ENCODE data around the gene PRKCA. TPM values are rescaled to one million over a fixed set of nuclear protein-coding genes. Genes with fewer than 3 reads are reported as not detected.

The PRKCA gene
- total and polyA plus RNA-seq, 2 of the 13 experiments (the other 11 are each of a cell fraction or from before 2014, with no cell fraction given), result 18.5 to 21.5 TPM

- TF ChIP-seq ARID5B (CRISPR knock-in tag; IDR thresholded peaks at IDR 0.05), result peak; percentile 65
- no peak for TF ChIP-seq RBM39 (IDR thresholded peaks at IDR 0.05; ENCODE audit: low read depth, low read length, poor library complexity, severe bottlenecking)
- 0 out of 2 replicates have a peak, but pooled peaks have one; percentile 16 for TF ChIP-seq KDM2A (CRISPR knock-in tag; IDR thresholded peaks at IDR 0.05; ENCODE audit: borderline replicate concordance, low read depth)
- TF ChIP-seq MED1 (CRISPR knock-in tag; IDR thresholded peaks at IDR 0.05), result 0 out of 2 replicates have a peak, but pooled peaks have one; percentile 45
- TF ChIP-seq FOSL1 (CRISPR knock-in tag; IDR thresholded peaks at IDR 0.05; ENCODE audit: borderline replicate concordance), result peak; percentile 44; the same call in 1 of the 2 replicates
- TF ChIP-seq, protein P1, sequence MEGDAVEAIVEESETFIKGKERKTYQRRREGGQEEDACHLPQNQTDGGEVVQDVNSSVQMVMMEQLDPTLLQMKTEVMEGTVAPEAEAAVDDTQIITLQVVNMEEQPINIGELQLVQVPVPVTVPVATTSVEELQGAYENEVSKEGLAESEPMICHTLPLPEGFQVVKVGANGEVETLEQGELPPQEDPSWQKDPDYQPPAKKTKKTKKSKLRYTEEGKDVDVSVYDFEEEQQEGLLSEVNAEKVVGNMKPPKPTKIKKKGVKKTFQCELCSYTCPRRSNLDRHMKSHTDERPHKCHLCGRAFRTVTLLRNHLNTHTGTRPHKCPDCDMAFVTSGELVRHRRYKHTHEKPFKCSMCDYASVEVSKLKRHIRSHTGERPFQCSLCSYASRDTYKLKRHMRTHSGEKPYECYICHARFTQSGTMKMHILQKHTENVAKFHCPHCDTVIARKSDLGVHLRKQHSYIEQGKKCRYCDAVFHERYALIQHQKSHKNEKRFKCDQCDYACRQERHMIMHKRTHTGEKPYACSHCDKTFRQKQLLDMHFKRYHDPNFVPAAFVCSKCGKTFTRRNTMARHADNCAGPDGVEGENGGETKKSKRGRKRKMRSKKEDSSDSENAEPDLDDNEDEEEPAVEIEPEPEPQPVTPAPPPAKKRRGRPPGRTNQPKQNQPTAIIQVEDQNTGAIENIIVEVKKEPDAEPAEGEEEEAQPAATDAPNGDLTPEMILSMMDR (CRISPR knock-in tag; IDR thresholded peaks at IDR 0.05), result peak; percentile 30
- no peak for TF ChIP-seq KLF9 (CRISPR knock-in tag; IDR thresholded peaks at IDR 0.05; ENCODE audit: low read depth)
- TF ChIP-seq GATAD2A (CRISPR knock-in tag; IDR thresholded peaks at IDR 0.05), result peak; percentile 46; the same call in 1 of the 2 replicates
- TF ChIP-seq SKI (IDR thresholded peaks at IDR 0.05; ENCODE audit: partially characterized antibody), result peak; percentile 49
- TF ChIP-seq RBFOX2 (IDR thresholded peaks at IDR 0.05; ENCODE audit: low read depth, low read length), result no peak
- 0 out of 2 replicates have a peak, but pooled peaks have one; percentile 25 for TF ChIP-seq HOMEZ (CRISPR knock-in tag; IDR thresholded peaks at IDR 0.05; ENCODE audit: low read depth)
- TF ChIP-seq BRF2 (CRISPR knock-in tag; IDR thresholded peaks at IDR 0.05), result no peak
- TF ChIP-seq ELF3 (CRISPR knock-in tag; IDR thresholded peaks at IDR 0.05), result peak; percentile 46; the same call in 1 of the 2 replicates
- TF ChIP-seq ZNF790 (CRISPR knock-in tag; IDR thresholded peaks at IDR 0.05; ENCODE audit: borderline replicate concordance), result no peak
- no peak for TF ChIP-seq DR1 (CRISPR knock-in tag; IDR thresholded peaks at IDR 0.05)
- TF ChIP-seq HMG20A (CRISPR knock-in tag; IDR thresholded peaks at IDR 0.05; ENCODE audit: borderline replicate concordance), result peak; percentile 37; the same call in 1 of the 2 replicates
- TF ChIP-seq ETV6 (CRISPR knock-in tag; conservative IDR thresholded peaks at IDR 0.05), result no peak
- 0 out of 2 replicates have a peak, but pooled peaks have one; percentile 16 for TF ChIP-seq FOXA3 (CRISPR knock-in tag; IDR thresholded peaks at IDR 0.05)
- TF ChIP-seq JUN (CRISPR knock-in tag; IDR thresholded peaks at IDR 0.05), result peak; percentile 49; the same call in 1 of the 2 replicates
- TF ChIP-seq, protein P2, sequence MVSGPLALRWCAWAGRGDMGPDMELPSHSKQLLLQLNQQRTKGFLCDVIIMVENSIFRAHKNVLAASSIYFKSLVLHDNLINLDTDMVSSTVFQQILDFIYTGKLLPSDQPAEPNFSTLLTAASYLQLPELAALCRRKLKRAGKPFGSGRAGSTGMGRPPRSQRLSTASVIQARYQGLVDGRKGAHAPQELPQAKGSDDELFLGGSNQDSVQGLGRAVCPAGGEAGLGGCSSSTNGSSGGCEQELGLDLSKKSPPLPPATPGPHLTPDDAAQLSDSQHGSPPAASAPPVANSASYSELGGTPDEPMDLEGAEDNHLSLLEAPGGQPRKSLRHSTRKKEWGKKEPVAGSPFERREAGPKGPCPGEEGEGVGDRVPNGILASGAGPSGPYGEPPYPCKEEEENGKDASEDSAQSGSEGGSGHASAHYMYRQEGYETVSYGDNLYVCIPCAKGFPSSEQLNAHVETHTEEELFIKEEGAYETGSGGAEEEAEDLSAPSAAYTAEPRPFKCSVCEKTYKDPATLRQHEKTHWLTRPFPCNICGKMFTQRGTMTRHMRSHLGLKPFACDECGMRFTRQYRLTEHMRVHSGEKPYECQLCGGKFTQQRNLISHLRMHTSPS (CRISPR knock-in tag; IDR thresholded peaks at IDR 0.05; ENCODE audit: low read depth), result peak; percentile 78; the same call in 1 of the 2 replicates
- no peak for TF ChIP-seq KLF12 (CRISPR knock-in tag; IDR thresholded peaks at IDR 0.05; ENCODE audit: borderline replicate concordance)
Observed at GRCh38 chr17:66275651-66276050, 26.8 kb upstream of the PRKCA start (continued).

Measured in HepG2 (cell line).